SH-SY5Y (cell line): ENCODE measurements around the gene HEPACAM2.

ENCODE experiments used
- GATA2 ChIP-seq: IDR thresholded peaks from 2 replicates; pipeline ENCODE4 v1.6.1; 2011; ENCODE audit warnings: mild to moderate bottlenecking, low read depth, low read length
- GATA3 ChIP-seq: IDR thresholded peaks from 2 replicates; pipeline ENCODE4 v1.6.1; 2011; ENCODE audit warnings: low read depth, mild to moderate bottlenecking, low read length, moderate library complexity

DNA sequence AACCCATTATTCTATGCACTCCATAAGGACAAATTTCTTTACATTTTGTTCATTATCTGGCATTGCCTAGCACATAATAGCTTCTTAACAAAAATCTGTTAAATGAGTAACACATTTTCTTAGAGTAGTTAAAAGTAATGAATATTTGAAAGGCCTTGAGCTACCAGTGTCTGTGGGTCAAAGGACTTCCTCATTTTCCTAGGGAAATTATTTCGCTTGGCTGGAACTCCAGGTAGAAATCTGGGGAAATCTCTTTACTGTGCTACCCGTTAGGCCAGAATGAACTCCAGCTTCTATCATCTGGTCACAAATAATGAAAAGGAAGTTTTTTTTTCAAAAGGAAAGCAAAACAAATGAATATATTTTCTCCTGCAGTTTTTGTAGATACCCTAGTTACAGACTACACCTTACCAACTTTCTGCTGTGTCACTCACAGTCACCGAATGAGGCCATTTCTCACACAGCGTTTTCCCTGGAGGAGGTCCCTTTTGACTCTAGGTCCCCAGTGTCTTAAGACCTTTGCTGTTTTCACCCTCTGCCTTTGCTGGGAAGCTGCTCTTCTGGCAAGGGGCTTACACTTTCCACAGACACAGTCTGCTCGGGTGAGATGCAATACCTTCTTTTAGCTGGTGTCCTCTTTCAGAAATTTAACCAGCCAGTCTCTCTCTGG is 79.7 kb downstream of the HEPACAM2 start:
- TF ChIP-seq GATA2 (no peak), GATA3 (no peak)
